Measurements from ENCODE around the gene L1CAM.

The L1CAM gene

DNA sequence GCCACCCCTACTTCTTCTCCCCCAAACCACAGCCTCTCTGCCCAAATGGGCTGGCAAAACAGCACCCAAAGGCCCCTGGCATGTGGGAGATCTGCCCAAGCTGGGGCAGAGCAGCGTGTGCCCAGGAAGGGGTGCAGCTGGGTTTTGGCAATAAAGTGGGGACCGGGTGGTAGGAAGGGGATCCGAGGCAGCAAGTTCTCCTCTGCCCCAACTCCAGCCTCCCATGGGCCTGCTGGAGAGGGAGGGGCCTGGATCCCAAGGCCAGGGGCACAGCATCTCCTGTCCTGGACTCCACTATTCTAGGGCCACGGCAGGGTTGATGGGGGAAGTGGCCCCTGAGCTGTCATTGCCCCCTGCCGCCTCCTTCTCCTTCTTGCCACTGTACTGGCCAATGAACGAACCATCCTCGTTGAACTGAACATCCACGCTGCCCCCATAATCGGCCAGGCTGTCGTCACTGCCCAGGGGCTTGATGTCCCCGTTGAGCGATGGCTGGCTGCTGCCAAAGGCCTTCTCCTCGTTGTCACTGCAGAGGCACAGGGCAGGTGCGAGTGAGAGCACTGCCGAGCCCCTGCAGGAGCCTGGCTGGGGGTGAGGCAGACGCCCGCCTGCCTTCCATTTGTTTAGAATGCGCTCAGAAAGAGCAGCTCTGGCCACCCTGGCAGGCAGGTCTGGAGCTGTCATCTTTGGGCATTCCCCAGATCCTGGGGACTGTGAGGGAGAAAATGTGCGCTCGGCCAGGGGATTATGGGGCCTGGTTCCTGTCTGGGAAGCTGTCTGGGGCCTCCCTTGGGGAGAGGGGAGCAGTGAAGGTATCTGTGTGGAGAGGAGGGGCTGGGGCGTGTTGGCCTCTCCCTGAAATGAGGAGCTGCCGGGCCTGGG is 23.4 kb downstream of the L1CAM start:
- no peak for DNase-seq

- DNase-seq, result no peak
These were observed 24.2 kb downstream of the L1CAM start for GRCh38 chrX:153861733-153862310.

- DNase-seq, result no peak
These were observed 24.8 kb downstream of the L1CAM start for GRCh38 chrX:153861151-153861550.

DNA sequence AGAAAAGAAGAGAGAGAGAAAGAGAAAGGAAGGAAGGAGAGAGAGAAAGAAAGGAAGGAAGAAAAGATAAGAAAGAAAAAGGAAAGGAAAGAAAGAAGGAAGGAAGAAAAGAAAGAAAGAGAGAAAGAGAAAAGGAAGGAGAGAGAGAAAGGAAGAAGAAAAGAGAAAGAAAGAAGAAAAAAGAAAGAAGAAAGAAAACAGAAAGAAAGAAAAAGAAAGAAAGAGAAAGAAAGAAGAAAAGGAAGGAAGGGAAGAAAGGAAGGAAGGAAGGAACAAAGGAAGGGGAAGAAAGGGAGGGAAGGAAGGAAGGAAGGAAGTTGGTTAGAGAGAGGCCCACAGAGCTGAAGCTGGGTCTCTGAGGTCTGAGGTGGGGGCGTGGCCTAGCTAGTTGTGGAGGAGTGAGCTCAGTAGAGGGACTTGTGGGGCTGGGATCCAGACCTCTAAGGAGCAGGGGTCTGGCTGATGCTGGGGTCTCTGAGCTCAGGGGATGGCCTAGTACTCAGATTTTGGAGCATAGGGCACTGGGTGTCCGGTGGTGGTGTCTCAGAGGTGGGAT is 28.5 kb downstream of the L1CAM start:
- no peak for DNase-seq

DNA sequence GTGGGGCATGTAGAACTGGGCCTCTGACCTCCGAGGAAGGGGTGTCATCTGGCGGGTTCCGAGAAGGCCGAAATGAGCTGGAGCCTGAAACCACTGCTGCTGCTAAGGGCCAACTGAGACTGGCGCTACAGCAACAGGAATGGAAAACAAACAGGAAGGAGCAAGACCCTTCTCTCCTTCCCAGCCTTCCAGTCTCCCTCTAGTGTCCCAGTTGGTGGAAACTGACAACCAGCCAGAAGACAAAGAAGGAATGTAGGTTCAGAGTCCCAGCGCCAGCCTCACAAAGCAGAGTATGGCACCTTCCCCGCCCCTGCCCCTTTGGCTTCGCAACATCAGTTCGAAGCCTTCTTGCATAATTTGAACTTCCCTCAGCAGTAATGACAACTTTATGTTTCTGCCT is 31.3 kb downstream of the L1CAM start:
- DNase-seq, result no peak

DNA sequence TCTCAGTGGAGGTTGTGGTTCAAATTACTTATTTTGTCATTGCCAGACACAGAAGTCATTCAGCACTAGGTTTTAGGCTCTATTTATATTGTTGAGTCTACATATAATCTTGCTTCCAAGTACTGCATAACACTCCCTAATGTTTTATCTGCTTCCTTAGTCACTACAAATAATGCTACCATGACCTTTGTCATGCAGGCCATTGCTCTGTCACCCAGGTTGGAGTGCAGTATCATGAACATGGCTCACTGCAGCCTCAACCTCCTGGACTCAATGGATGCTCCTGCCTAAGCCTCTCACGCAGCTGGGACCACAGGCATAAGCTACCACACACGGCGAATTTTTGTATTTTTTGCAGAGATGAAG is 32.1 kb downstream of the L1CAM start:
- DNase-seq, result no peak

- no peak for DNase-seq
These were observed 32.6 kb downstream of the L1CAM start for GRCh38 chrX:153853180-153853901.

DNA sequence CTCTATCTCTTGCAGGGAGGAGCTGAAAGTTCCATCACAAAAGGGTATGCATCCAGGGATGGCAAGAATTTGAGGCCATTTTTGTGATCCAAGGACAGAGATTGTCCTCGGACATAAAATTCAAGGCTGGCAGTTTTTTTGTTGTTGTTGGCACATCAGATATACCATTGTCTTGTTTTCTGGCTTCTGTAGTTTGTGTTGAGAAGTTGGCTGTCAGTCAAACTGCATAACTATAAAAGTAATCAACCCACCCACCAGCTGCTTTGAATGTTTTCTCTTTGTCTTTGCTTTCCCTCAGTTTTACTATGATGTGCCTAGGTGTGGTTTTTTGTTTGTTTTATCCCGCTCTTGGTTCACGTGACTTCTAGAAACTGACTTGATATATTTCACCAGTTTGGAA is 34.0 kb downstream of the L1CAM start:
- DNase-seq, result no peak

DNA sequence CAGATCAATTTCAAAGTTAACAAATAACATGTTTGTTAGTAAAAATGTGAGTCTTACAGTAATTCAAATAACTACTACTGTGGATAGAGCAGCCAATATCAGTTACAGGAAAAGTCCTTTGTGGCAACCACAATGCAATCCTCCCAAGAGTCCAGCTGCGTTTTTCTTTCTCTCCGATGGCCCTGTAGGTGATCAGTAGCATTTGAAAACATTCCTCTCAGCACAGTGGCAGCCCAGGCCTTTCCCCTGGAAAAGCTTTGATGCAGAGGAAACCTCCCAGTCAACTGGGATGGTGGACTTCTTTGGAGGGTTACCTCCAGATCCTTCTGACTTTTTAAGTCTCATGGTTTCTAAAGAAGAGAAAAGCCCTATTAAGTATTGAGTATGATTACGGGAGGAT is 37.6 kb downstream of the L1CAM start:
- DNase-seq, result no peak

- DNase-seq, result no peak
These were observed 40.1 kb downstream of the L1CAM start for GRCh38 chrX:153845842-153846241.

GRCh38 chrX:153845195-153845594 is 40.8 kb downstream of the L1CAM start:
- no peak for DNase-seq

- no peak for DNase-seq
These were observed 41.4 kb downstream of the L1CAM start for GRCh38 chrX:153844509-153845082.

DNA sequence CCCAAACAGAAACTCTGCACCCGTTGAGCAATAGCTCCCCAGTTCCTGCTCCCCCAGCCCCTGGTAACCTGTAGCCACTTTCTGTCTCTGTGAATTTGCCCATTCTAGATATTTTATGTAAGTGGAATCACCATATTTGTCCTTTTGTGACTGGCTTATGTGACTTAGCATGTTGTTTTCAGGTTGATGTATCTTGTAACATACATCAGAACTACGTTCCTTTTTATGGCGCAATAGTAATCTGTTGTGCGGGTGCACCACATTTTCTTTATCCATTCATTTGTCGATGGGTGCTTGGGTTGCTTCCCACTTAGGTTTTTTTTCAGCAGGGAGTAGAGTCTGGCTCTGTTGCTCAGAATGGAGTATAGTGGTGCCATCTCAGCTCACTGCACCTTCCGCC is 49.1 kb downstream of the L1CAM start:
- no peak for DNase-seq

GRCh38 chrX:153832728-153833127 is 53.2 kb downstream of the L1CAM start:
- DNase-seq, result no peak

DNA sequence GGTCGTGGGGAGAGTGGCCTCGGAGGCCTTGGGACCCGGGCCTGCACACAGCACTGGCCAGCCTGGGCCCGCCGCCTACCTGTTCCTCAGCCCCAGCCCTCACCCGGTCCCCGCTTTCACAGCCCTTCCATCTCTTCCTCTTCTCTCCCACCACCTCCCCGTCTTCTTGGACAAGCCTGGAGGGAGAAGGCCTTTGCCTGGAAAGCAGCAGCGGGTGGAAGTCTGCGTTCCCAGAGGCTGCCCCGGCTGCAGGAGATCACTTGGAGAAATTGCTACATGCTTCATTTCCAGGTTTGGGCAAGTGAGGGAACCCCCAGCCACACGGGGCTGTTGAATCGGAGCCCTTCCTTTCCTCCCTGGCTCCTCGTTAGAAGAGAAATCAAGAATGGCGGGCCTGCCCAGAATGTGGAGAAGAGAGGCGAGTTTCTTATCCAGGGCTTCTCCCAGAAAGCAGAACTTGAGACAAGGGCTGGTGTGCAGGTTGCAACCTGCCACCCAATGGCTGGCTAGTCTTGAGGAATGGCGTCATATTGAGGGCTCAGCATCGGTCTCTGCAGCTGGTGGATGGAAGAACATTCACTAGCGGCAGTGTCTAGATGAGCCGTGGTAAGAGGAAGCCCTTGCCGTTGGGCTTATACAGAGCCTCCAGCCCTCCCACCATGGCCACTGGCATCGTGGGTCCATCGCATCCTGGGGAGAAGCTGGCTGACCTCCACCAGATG is 54.4 kb downstream of the L1CAM start:
- DNase-seq, result no peak

- DNase-seq, result no peak
These were observed 55.1 kb downstream of the L1CAM start for GRCh38 chrX:153830640-153831428.

GRCh38 chrX:153829799-153830639 is 56.0 kb downstream of the L1CAM start, which contains the start of gene PDZD4:
Gene PDZD4 (minus strand): TSS chrX:153830544. CDS start chrX:153830298, 246 bp downstream.
- DNase-seq, result no peak

- DNase-seq, result no peak
These were observed 56.5 kb downstream of the L1CAM start for GRCh38 chrX:153829549-153829798.

DNA sequence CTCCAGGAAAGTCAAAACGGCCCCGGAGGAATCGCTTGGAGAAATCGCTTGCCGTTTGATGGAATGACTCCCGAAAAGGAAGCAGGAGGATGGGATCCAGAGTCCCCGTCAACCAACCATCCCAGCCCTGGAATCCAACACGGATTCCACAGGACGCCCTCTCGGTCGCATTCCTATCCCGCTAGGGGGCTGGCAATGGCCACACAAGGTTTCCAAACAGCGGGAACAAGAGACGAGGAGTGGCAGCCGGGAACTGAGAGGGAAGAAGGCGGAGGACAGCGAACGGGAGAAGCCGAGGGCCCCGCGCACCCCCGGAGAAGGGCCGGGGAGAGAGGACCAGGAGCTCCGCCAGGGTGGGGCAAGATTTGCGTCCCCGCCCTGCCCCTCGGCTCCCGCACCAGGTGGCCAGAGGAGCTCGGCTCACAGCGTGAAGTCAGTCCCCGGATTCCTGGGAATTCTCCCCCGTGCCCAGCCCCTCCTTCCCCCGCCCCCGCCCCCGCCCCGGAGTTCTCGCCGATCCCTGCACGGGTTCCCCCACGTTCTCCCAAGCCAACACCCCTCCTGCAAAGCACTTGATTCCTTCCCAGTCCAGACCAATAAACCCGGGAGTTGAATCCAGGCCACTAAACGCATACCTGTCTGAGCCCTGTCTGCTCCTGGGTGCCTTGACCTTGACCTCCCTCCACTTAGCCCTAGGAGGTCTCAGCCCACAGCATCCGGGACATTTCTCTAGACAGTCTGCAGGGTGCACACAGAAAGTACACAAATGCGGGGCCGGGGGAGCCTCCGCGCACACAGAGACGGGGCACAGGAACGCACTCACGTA is 57.0 kb downstream of the L1CAM start:
- no peak for DNase-seq

GRCh38 chrX:153828308-153828707 is 57.7 kb downstream of the L1CAM start:
- DNase-seq, result no peak
